ENCODE results near the gene NPAS4. TPM values are rescaled to one million over a fixed set of nuclear protein-coding genes. Genes with fewer than 3 reads are reported as not detected.

The NPAS4 gene
- total and polyA plus RNA-seq, 9 of the 15 experiments (the other 6 are each of a cell fraction or from before 2014, with no cell fraction given): not detected

DNA sequence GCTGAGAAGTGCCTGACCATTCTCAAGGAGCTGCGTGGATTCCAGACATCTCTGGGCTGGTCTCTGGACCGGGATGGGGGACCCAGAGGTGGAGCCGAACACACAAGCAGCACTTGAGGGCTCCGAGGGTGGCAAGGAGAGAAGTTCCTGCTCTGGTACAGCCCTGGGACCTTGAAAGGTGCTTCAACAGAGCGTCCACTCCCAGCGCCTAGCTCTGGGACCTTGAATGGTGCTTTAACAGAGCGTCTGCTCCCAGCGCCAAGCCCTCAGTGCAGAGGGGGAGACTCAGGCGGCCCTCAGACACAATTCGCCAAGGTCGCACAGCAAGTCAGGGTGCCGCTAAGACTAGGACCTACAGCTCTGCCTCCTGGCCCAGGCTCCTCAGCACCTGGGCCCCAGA lies 10.6 kb upstream of the NPAS4 start:
- H3K36me3 ChIP-seq (ENCODE audit: control insufficient read depth, insufficient read depth, low read length): no peaks in the 10 kb centered on the region
- H3K9me1 ChIP-seq (ENCODE audit: control insufficient read depth, insufficient read depth, low read length): no peaks in the 10 kb centered on the region
- ChIA-PET CTCF (ENCODE audit: low intra/inter-chr PET ratio) (interaction anchor here (0.6 to 4.6 kb wide), 4 partner anchors 19 to 671 kb away, joined by 3 to 139 read pairs (median 52); partner anchors contain the start of gene RBM4B), POLR2A (no interaction called here)
- no peaks in the 10 kb centered on the region for H3K9me3 ChIP-seq (replicated peaks; ENCODE audit: control insufficient read depth, insufficient read depth, low read depth, low read length)
- in situ Hi-C loops (cut with MboI) (no loop called here), intact Hi-C loops (cut with micrococcal nuclease) (no loop called here)
- H3K27ac ChIP-seq (ENCODE audit: extremely low read depth, low read depth, low read length): no peak overlapping the region
- 0% methylated on average over 8 of the region's 12 CpGs for WGBS (ENCODE audit: insufficient coverage, low coverage, missing lambda C conversion rate)
- no peaks in the 10 kb centered on the region for H3K79me2 ChIP-seq (ENCODE audit: control insufficient read depth, insufficient read depth, low read length)
- BruUV-seq (replicated peaks): no TSS peak
- H4K20me1 ChIP-seq (replicated peaks; ENCODE audit: control insufficient read depth, insufficient read depth, low read length): peaks cover 16% of the 10 kb centered on the region
- DNase-seq (ENCODE audit: extremely low read depth in 1 of 4, low spot score in 3 of 4) (no peak), FAIRE-seq (no peak), ATAC-seq (no peak)
- peaks cover 7 to 9% of the 10 kb centered on the region in 2 experiments; a peak in 2 of 5 replicates for H3K4me1 ChIP-seq (replicated peaks in 1 of 2; ENCODE audit: control insufficient read depth in 2 of 2, insufficient read depth in 2 of 2, low read length in 2 of 2)
- peak overlapping the region in 1 of 2 experiments; percentile 29; a peak in 2 of 4 replicates for H3K9ac ChIP-seq (ENCODE audit: insufficient read depth in 1 of 2, low read depth in 2 of 2, low read length in 2 of 2)
- peaks cover 45 to 69% of the 10 kb centered on the region in 2 experiments for H3K27me3 ChIP-seq (ENCODE audit: control insufficient read depth in 2 of 2, insufficient read depth in 2 of 2, low read length in 2 of 2)
- H3K4me2 ChIP-seq (ENCODE audit: insufficient read depth, low read length): no peak overlapping the region
- H3K4me3 ChIP-seq: no peak overlapping the region
- H2AFZ ChIP-seq (ENCODE audit: low read depth, low read length): no peak overlapping the region
- TF ChIP-seq, protein P1, sequence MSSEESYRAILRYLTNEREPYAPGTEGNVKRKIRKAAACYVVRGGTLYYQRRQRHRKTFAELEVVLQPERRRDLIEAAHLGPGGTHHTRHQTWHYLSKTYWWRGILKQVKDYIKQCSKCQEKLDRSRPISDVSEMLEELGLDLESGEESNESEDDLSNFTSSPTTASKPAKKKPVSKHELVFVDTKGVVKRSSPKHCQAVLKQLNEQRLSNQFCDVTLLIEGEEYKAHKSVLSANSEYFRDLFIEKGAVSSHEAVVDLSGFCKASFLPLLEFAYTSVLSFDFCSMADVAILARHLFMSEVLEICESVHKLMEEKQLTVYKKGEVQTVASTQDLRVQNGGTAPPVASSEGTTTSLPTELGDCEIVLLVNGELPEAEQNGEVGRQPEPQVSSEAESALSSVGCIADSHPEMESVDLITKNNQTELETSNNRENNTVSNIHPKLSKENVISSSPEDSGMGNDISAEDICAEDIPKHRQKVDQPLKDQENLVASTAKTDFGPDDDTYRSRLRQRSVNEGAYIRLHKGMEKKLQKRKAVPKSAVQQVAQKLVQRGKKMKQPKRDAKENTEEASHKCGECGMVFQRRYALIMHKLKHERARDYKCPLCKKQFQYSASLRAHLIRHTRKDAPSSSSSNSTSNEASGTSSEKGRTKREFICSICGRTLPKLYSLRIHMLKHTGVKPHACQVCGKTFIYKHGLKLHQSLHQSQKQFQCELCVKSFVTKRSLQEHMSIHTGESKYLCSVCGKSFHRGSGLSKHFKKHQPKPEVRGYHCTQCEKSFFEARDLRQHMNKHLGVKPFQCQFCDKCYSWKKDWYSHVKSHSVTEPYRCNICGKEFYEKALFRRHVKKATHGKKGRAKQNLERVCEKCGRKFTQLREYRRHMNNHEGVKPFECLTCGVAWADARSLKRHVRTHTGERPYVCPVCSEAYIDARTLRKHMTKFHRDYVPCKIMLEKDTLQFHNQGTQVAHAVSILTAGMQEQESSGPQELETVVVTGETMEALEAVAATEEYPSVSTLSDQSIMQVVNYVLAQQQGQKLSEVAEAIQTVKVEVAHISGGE (CRISPR knock-in tag; IDR thresholded peaks at IDR 0.05): no peak
- TF ChIP-seq, protein P2, sequence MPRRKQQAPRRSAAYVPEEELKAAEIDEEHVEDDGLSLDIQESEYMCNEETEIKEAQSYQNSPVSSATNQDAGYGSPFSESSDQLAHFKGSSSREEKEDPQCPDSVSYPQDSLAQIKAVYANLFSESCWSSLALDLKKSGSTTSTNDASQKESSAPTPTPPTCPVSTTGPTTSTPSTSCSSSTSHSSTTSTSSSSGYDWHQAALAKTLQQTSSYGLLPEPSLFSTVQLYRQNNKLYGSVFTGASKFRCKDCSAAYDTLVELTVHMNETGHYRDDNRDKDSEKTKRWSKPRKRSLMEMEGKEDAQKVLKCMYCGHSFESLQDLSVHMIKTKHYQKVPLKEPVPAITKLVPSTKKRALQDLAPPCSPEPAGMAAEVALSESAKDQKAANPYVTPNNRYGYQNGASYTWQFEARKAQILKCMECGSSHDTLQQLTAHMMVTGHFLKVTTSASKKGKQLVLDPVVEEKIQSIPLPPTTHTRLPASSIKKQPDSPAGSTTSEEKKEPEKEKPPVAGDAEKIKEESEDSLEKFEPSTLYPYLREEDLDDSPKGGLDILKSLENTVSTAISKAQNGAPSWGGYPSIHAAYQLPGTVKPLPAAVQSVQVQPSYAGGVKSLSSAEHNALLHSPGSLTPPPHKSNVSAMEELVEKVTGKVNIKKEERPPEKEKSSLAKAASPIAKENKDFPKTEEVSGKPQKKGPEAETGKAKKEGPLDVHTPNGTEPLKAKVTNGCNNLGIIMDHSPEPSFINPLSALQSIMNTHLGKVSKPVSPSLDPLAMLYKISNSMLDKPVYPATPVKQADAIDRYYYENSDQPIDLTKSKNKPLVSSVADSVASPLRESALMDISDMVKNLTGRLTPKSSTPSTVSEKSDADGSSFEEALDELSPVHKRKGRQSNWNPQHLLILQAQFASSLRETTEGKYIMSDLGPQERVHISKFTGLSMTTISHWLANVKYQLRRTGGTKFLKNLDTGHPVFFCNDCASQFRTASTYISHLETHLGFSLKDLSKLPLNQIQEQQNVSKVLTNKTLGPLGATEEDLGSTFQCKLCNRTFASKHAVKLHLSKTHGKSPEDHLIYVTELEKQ (CRISPR knock-in tag; IDR thresholded peaks at IDR 0.05): no peak
- TF ChIP-seq, protein P3, sequence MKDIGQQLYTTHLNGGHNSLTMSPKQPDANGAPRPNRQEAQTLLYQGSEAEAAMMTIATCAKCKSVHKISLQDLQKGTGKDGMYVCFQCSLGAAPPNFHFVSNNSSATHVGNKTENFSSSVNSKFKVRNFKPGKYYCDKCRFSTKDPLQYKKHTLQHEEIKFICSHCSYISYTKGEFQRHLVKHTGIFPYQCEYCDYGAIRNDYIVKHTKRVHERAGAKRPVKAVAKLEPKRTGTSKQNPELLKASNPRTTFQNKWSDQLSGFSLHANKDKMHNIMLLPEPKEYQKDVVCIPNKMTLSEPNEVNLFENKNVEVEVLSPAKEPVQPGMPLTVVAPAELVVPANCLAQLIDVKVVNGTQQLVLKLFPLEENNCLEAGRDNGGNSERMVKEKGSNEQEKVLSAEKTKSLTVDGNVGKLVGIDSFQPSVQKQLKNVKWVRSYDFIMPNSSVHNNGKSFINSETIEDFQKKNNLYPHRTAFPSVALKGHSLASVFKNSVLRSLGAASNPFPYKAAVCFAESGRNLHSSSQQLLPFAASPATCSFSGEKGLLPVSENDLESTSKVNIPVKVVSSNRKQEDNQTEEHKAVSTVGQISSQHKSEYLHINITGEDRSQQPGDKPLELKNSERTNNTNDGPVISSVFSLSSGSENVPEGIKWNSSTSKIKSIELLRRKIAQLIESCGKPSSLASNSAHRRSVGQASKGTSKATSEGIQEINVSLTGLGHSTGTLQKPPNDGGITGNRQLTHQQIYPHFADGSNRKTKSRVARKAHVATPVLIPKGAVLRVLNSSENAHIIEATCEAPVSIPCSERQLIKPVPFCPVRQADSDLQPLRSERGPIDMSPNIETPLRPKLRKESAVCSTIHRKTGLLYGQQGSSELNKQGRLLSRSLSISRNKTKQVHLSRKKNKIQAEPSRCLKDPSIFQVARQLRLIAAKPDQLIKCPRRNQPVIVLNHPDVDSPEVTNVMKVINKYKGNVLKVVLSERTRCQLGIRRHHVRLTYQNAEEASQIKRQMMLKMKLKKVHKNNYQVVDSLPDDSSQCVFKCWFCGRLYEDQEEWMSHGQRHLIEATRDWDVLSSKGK (CRISPR knock-in tag; IDR thresholded peaks at IDR 0.05): no peak
- TF ChIP-seq, protein P4, sequence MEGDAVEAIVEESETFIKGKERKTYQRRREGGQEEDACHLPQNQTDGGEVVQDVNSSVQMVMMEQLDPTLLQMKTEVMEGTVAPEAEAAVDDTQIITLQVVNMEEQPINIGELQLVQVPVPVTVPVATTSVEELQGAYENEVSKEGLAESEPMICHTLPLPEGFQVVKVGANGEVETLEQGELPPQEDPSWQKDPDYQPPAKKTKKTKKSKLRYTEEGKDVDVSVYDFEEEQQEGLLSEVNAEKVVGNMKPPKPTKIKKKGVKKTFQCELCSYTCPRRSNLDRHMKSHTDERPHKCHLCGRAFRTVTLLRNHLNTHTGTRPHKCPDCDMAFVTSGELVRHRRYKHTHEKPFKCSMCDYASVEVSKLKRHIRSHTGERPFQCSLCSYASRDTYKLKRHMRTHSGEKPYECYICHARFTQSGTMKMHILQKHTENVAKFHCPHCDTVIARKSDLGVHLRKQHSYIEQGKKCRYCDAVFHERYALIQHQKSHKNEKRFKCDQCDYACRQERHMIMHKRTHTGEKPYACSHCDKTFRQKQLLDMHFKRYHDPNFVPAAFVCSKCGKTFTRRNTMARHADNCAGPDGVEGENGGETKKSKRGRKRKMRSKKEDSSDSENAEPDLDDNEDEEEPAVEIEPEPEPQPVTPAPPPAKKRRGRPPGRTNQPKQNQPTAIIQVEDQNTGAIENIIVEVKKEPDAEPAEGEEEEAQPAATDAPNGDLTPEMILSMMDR (IDR thresholded peaks at IDR 0.05 in 2 of 3, conservative IDR thresholded peaks at IDR 0.05 in 1 of 3; ENCODE audit: insufficient read depth in 2 of 3, low read depth in 1 of 3, low read length in 3 of 3): no peak
- TF ChIP-seq, protein P5, sequence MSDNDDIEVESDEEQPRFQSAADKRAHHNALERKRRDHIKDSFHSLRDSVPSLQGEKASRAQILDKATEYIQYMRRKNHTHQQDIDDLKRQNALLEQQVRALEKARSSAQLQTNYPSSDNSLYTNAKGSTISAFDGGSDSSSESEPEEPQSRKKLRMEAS (CRISPR knock-in tag; IDR thresholded peaks at IDR 0.05): no peak
- no peak for TF ChIP-seq NELFE (IDR thresholded peaks at IDR 0.05; ENCODE audit: insufficient read depth, insufficient read length)
